Testis (tissue), 3 donors: ENCODE measurements around the gene ANO4. TPM values are rescaled to one million over a fixed set of nuclear protein-coding genes. Genes with fewer than 3 reads are reported as not detected.

Experiments
- DNase-seq: peaks from one replicate; pipeline ENCODE4 v3.0.0-alpha.2; 2019
- H3K27ac ChIP-seq, 2 donors: fragments of 200-600 bp; sonication (generic); one replicate each; pipeline ENCODE4 v1.5.1; 2019
- H3K27me3 ChIP-seq: fragments of 200-600 bp; sonication (generic); one replicate; pipeline ENCODE4 v1.5.1; 2019
- H3K36me3 ChIP-seq: fragments of 200-600 bp; sonication (generic); one replicate; pipeline ENCODE4 v1.5.1; 2017; ENCODE audit warnings: low read depth; ENCODE audit errors: missing control alignments
- H3K4me1 ChIP-seq: fragments of 200-600 bp; sonication (generic); one replicate; pipeline ENCODE4 v1.5.1; 2019
- H3K4me3 ChIP-seq, 2 donors: fragments of 200-600 bp; sonication (generic); one replicate each; pipeline ENCODE4 v1.5.1; 2017 to 2019
- H3K9me3 ChIP-seq: fragments of 200-600 bp; sonication (generic); one replicate; pipeline ENCODE4 v1.5.1; 2017
- POLR2A ChIP-seq: fragments of 450-650 bp; IDR thresholded peaks from one replicate; pipeline ENCODE4 v1.6.1; 2017; ENCODE audit warnings: antibody characterized with exemption, mild to moderate bottlenecking, moderate library complexity
- WGBS, 2 donors: methylation state at CpG; one replicate each; pipeline ENCODE4 v1.1.5; 2018; 5-methylcytosine and 5-hydroxymethylcytosine counted together
- intact Hi-C: fragments of 100-400 bp; cut with DNase I; formaldehyde crosslinking; loops from one replicate; pipeline ENCODE4 v1.15.1; 2023; ENCODE audit warnings: low total_unique reads
- polyA plus RNA-seq: library from polyadenylated mRNA; stranded (reverse); fragments of 350-450 nt; fragmentation: Illumina TruSeq; extraction: RNeasy Lipid Tissue Mini Kit (QIAGEN cat#74804); gene quantifications from one replicate; pipeline ENCODE4 v1.2.3, GENCODE V29; 2014; ENCODE audit warnings: low read depth, low replicate concordance; ENCODE audit not compliant: insufficient read depth
- total RNA-seq, 2 donors: library from RNA; depleted of rRNA; stranded (reverse); fragments of >200 nt; gene quantifications; one replicate each; pipeline ENCODE4 v1.2.3, GENCODE V29; 2016
- TF ChIP-seq, protein P1 (sequence below), 3 experiments: fragments of 450-650 bp in 2 of 3; fragments of 200-600 bp in 1 of 3; sonication (generic) in 1 of 3; IDR thresholded peaks; one replicate each; pipeline ENCODE4 v1.5.1; 2016 to 2019; ENCODE audit warnings: antibody characterized with exemption in 3 of 3, mild to moderate bottlenecking in 2 of 3, moderate library complexity in 1 of 3

Gene ANO4
- total and polyA plus RNA-seq, 3 donors from 2014 or later, result 2.4 to 13.0 (median 9.5) TPM

DNA sequence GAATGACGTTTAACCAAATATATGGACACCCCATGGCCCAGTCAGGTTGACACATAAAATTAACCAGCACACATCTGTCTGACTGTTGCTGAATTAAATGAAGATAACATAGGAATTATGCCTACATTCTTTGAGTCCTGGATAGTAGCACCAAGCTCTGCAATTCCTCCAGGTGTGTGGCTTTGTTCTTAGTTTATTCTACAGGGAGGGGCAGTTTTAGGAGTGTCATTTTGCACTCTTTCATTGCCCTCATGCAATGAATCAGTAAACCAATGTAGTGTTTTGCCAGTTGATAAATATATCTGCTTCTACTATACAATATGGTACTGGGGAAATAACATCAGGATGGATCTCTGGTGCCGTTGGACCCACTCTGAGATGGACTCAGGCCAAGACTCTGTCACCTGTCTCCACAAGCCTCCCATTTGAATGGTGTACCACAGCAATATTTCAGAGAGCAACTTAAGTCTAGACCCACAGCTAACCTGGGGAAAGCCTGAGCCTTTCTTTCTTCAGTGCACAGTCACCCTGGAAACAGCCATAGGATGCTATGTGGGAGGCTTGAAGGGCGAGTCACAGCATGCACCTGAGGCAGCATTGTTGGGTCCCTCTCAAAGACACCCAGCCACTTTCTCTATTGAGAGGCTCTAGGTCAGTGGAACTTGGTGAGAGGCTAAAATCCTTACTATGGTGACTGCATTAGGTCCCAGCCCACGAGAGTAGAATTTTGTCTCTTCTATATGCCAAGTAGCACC lies 73.2 kb downstream of the ANO4 start:
- no peaks in the 10 kb centered on the region for H3K4me1 ChIP-seq
- H3K9me3 ChIP-seq, result no peaks in the 10 kb centered on the region
- intact Hi-C loops, result no loop called here
- TF ChIP-seq POLR2A, result no peak
- TF ChIP-seq, protein P1, sequence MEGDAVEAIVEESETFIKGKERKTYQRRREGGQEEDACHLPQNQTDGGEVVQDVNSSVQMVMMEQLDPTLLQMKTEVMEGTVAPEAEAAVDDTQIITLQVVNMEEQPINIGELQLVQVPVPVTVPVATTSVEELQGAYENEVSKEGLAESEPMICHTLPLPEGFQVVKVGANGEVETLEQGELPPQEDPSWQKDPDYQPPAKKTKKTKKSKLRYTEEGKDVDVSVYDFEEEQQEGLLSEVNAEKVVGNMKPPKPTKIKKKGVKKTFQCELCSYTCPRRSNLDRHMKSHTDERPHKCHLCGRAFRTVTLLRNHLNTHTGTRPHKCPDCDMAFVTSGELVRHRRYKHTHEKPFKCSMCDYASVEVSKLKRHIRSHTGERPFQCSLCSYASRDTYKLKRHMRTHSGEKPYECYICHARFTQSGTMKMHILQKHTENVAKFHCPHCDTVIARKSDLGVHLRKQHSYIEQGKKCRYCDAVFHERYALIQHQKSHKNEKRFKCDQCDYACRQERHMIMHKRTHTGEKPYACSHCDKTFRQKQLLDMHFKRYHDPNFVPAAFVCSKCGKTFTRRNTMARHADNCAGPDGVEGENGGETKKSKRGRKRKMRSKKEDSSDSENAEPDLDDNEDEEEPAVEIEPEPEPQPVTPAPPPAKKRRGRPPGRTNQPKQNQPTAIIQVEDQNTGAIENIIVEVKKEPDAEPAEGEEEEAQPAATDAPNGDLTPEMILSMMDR (IDR thresholded peaks at IDR 0.05), result no peak
- WGBS, 2 donors, result 84 to 85% methylated on average over 4 of the region's 4 CpGs
- no peak overlapping the region for H3K4me3 ChIP-seq
- no peaks in the 10 kb centered on the region for H3K27me3 ChIP-seq
- no peaks in the 10 kb centered on the region for H3K36me3 ChIP-seq
- H3K27ac ChIP-seq, result no peak overlapping the region
- DNase-seq, result no peak

DNA sequence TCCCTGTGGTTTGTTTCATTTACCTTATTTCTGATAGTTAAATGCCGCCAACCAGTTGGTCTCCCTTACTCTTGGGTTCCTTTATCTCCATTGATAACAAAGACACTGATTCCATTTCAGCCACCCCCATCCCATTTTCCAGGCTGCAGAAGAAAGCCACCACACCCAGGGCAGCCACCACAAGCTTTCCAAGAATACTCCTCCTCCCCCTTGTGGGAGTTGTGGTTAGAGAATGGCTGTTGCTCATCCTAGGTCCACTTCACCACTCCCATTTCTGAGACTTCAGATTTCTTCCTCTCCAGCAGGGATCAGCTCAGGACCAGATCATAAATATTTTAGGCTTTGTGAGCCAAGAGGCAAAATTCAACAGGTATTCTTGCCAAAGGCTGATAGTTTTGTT lies 73.9 kb downstream of the ANO4 start:
- Histone ChIP-seq H3K27ac (no peak overlapping the region), H3K27me3 (no peaks in the 10 kb centered on the region), H3K4me3 (no peak overlapping the region), H3K36me3 (no peaks in the 10 kb centered on the region), H3K9me3 (no peaks in the 10 kb centered on the region), H3K4me1 (no peaks in the 10 kb centered on the region)
- WGBS, 2 donors, result 84 to 100% methylated on average over 1 of the region's 1 CpG
- TF ChIP-seq, protein P1 (IDR thresholded peaks at IDR 0.05), result no peak
- TF ChIP-seq POLR2A, result no peak
- no peak for DNase-seq
- intact Hi-C loops, result no loop called here

DNA sequence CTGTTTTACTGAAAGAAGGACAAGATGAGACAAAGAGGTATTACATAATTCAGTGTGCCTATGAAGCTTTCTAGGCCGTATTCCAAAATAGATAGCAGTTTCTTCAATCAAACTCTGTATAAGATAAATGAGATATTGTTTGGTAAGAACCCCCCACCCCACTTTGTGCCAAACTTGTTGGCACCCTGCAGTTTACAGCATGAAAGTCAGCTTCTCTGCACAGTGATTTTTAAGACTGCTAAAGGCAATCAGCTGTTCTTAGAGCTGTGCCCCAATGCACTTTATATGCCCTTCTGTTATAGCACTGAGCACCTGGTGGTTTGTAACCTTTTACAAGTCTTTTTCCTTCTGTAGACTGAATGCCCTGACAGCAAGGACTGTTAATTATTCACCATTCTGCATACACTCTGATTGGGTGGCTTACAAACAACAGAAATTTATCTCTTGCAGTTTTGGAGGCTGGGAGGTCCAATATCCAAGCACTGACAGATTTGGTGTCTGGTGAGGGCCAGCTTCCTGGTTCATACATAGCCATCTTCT lies 76.7 kb downstream of the ANO4 start:
- TF ChIP-seq, protein P1 (IDR thresholded peaks at IDR 0.05), result no peak
- no peak for TF ChIP-seq POLR2A
- Histone ChIP-seq H3K27me3 (no peaks in the 10 kb centered on the region), H3K4me1 (no peaks in the 10 kb centered on the region), H3K27ac (no peak overlapping the region), H3K36me3 (no peaks in the 10 kb centered on the region), H3K9me3 (no peaks in the 10 kb centered on the region), H3K4me3 (no peak overlapping the region)
- intact Hi-C loops, result no loop called here
- DNase-seq, result no peak
- 62 to 63% methylated on average over 1 of the region's 1 CpG for WGBS, 2 donors

DNA sequence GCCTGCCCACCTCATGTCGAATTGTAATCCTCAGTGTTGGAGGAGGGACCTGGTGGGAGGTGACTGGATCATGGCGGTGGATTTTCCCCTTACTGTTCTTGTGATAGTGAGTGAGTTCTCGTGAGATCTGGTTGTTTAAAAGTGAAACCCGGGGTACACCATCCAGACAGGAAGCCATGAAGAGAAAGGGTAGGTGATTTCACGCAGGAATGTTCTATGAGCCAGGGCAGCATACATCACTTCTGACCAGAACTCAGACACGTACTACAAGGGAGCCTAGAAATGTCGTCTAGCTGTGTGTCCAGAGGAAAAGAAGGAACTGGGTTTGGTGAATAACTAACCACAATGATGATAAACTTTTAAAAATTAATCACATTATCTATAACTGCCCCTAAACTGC lies 80.6 kb downstream of the ANO4 start:
- intact Hi-C loops, result no loop called here
- Histone ChIP-seq H3K27ac (no peak overlapping the region), H3K4me1 (no peaks in the 10 kb centered on the region), H3K36me3 (no peaks in the 10 kb centered on the region), H3K4me3 (no peak overlapping the region), H3K9me3 (no peaks in the 10 kb centered on the region), H3K27me3 (no peaks in the 10 kb centered on the region)
- TF ChIP-seq POLR2A, result no peak
- TF ChIP-seq, protein P1 (IDR thresholded peaks at IDR 0.05), result no peak
- DNase-seq, result no peak
- whole genome bisulfite sequencing, 2 donors, result 90 to 93% methylated on average over 7 of the region's 7 CpGs

DNA sequence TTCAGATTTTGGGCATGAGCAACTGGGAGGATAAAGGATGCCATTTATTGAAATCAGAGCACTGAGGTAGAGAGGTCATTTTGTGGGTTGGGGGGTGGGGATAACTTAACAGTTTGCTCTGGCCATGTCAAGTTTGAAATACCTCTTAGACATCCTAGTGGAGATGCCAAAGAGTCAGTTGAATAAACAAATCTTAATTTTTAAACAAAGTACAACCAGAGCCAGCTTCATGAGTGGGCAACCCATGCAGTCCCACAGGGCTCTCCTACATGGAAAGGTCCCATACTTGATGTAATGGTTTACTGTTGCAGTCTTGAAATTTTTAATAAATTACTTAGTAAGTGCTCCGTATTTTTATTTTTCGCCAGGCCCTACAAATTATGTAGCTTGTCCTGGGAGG lies 81.2 kb downstream of the ANO4 start:
- no peaks in the 10 kb centered on the region for H3K36me3 ChIP-seq
- no peak for TF ChIP-seq POLR2A
- TF ChIP-seq, protein P1 (IDR thresholded peaks at IDR 0.05), result no peak
- H3K4me3 ChIP-seq, result no peak overlapping the region
- intact Hi-C loops, result no loop called here
- no peaks in the 10 kb centered on the region for H3K9me3 ChIP-seq
- H3K4me1 ChIP-seq, result no peaks in the 10 kb centered on the region
- no peak for DNase-seq
- H3K27ac ChIP-seq, result no peak overlapping the region
- H3K27me3 ChIP-seq, result no peaks in the 10 kb centered on the region
- 88 to 90% methylated on average over 2 of the region's 2 CpGs for WGBS, 2 donors
